ENCODE measurements around the gene ARHGEF28.

DNA sequence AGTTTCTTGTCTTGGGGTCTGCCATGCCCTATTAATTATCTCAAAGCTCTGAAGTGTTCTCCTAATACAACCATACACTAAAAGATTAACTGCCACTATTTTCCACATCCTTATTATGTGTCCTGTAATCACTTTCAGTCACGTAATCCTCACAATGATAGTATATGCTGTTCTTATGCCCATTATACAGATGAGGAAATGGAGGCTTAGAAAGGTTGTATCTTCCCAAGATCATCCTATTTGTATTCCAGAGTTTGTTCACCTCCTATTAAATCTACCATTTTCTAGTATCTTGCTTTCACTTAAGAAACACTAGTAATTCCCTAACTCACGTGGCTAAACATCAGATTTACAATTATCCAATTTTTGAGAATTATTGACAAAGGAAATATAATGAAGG lies 2.9 kb upstream of the ARHGEF28 start:
- TF ChIP-seq POLR2A (IDR thresholded peaks at IDR 0.05): no peak
- TF ChIP-seq, protein P1, sequence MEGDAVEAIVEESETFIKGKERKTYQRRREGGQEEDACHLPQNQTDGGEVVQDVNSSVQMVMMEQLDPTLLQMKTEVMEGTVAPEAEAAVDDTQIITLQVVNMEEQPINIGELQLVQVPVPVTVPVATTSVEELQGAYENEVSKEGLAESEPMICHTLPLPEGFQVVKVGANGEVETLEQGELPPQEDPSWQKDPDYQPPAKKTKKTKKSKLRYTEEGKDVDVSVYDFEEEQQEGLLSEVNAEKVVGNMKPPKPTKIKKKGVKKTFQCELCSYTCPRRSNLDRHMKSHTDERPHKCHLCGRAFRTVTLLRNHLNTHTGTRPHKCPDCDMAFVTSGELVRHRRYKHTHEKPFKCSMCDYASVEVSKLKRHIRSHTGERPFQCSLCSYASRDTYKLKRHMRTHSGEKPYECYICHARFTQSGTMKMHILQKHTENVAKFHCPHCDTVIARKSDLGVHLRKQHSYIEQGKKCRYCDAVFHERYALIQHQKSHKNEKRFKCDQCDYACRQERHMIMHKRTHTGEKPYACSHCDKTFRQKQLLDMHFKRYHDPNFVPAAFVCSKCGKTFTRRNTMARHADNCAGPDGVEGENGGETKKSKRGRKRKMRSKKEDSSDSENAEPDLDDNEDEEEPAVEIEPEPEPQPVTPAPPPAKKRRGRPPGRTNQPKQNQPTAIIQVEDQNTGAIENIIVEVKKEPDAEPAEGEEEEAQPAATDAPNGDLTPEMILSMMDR (IDR thresholded peaks at IDR 0.05): no peak
- no peak for TF ChIP-seq POLR2AphosphoS5 (IDR thresholded peaks at IDR 0.05)
